Measurements from ENCODE around the gene NUTM2F.
"Not testable (repeated sequence)": the region's sequence is repeated elsewhere in the genome, so short reads cannot be mapped to it uniquely, and the experiment has no call there.

Gene NUTM2F

GRCh38 chr9:94280409-94280989 lies 47.9 kb downstream of the NUTM2F start:
- H3K4me3 ChIP-seq (ENCODE audit: low read depth in 1 of 2, low read length in 2 of 2) = no peak overlapping the region
- H2AFZ ChIP-seq (ENCODE audit: low read depth, low read length) = no peak overlapping the region
- H3K9ac ChIP-seq (ENCODE audit: low read depth, low read length) = no peak overlapping the region
- no peak overlapping the region for H3K4me2 ChIP-seq (ENCODE audit: insufficient read depth, low read length)
- peaks cover 28% of the 10 kb centered on the region for H3K36me3 ChIP-seq (ENCODE audit: insufficient read depth, low read length)
- TF ChIP-seq CTCF (IDR thresholded peaks at IDR 0.05; ENCODE audit: borderline replicate concordance, extremely low read depth, low read length, poor library complexity, severe bottlenecking) = no peak
- no peak for TF ChIP-seq EZH2 (IDR thresholded peaks at IDR 0.05; ENCODE audit: borderline replicate concordance, low read depth, low read length, severe bottlenecking)
- no peak overlapping the region for H3K27ac ChIP-seq (ENCODE audit: low read length)
- no peaks in the 10 kb centered on the region for H3K27me3 ChIP-seq (ENCODE audit: insufficient read depth, low read length, poor library complexity)
- ATAC-seq (ENCODE audit: insufficient read depth, low read depth) (no peak), DNase-seq (no peak)
- H3K79me2 ChIP-seq (ENCODE audit: insufficient read depth, low read length) = no peaks in the 10 kb centered on the region
- H3K9me3 ChIP-seq (ENCODE audit: insufficient read depth, low read length, severe bottlenecking) = peaks cover 10% of the 10 kb centered on the region
- no peaks in the 10 kb centered on the region for H3K4me1 ChIP-seq (ENCODE audit: insufficient read depth, low read length)
- no peaks in the 10 kb centered on the region for H4K20me1 ChIP-seq (ENCODE audit: insufficient read depth, low read length)

DNA sequence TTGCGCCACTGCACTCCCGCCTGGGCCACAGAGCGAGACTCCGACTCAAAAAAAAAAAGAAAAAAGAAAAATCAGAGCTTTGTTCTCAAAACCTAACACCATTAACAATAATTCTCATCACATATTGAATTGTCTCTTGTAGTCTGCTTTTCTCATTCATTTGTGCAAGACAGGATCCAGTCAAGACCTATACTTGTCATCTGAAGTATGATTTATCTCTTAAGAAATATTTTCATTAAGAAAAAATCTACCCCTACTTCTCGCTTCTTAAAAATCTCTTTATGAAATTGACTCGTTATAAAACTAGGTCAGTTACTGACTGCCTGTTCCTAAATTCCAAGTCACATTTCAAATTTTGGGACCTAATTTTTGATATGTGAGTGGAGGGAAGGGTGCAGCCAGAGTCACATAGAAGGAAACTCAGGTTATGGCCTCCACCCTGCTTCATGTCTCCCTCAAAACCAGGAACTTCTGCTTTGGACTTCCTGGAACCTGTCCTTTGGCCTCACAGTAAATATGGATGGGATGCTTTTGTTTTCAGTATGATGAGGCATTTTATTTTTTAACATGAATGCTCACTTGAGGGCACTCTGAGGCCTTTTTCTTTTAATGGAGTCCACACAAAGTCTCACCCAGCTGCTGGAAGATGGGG lies 50.4 kb downstream of the NUTM2F start:
- peaks cover 10% of the 10 kb centered on the region for H3K9me3 ChIP-seq (ENCODE audit: insufficient read depth, low read length, severe bottlenecking)
- no peak overlapping the region for H3K4me2 ChIP-seq (ENCODE audit: insufficient read depth, low read length)
- H3K9ac ChIP-seq (ENCODE audit: low read depth, low read length) = no peak overlapping the region
- ATAC-seq (ENCODE audit: insufficient read depth, low read depth) (no peak), DNase-seq (no peak)
- H2AFZ ChIP-seq (ENCODE audit: low read depth, low read length) = no peak overlapping the region
- peaks cover 28% of the 10 kb centered on the region for H3K36me3 ChIP-seq (ENCODE audit: insufficient read depth, low read length)
- H3K27ac ChIP-seq (ENCODE audit: low read length) = no peak overlapping the region
- H4K20me1 ChIP-seq (ENCODE audit: insufficient read depth, low read length) = no peaks in the 10 kb centered on the region
- no peak for TF ChIP-seq EZH2 (IDR thresholded peaks at IDR 0.05; ENCODE audit: borderline replicate concordance, low read depth, low read length, severe bottlenecking)
- no peaks in the 10 kb centered on the region for H3K27me3 ChIP-seq (ENCODE audit: insufficient read depth, low read length, poor library complexity)
- H3K4me3 ChIP-seq (ENCODE audit: low read depth in 1 of 2, low read length in 2 of 2) = no peak overlapping the region
- no peaks in the 10 kb centered on the region for H3K4me1 ChIP-seq (ENCODE audit: insufficient read depth, low read length)
- peaks cover 4% of the 10 kb centered on the region; the same call in 1 of the 2 replicates for H3K79me2 ChIP-seq (ENCODE audit: insufficient read depth, low read length)

DNA sequence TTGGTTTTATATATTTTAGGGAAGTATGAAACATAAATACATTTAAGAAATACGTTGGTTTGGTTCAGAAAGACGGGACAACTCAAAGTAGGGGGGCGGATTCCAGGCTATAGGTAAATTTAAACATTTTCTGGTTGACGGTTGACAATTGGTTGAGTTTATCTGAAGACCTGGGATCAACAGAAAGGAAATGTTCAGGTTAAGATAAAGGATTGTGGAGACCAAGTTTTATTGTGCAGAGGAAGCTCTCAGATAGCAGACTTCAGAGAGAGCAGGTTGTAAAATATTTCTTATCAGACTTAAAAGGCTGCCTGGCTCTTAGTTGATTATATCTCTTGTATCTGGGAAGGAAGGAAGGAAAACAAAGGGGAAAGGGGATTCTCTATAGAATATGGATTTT lies 51.4 kb downstream of the NUTM2F start:
- not testable (repeated sequence) for H3K27ac ChIP-seq (ENCODE audit: low read length); DNase-seq; ATAC-seq (ENCODE audit: insufficient read depth, low read depth); H3K9ac ChIP-seq (ENCODE audit: low read depth, low read length); H2AFZ ChIP-seq (ENCODE audit: low read depth, low read length); H3K4me1 ChIP-seq (ENCODE audit: insufficient read depth, low read length); H3K79me2 ChIP-seq (ENCODE audit: insufficient read depth, low read length); H3K4me3 ChIP-seq (ENCODE audit: low read depth in 1 of 2, low read length in 2 of 2); H3K4me2 ChIP-seq (ENCODE audit: insufficient read depth, low read length); H4K20me1 ChIP-seq (ENCODE audit: insufficient read depth, low read length); H3K27me3 ChIP-seq (ENCODE audit: insufficient read depth, low read length, poor library complexity)
- H3K9me3 ChIP-seq (ENCODE audit: insufficient read depth, low read length, severe bottlenecking) = peaks cover 10% of the 10 kb centered on the region
- peaks cover 25% of the 10 kb centered on the region for H3K36me3 ChIP-seq (ENCODE audit: insufficient read depth, low read length)

- Histone ChIP-seq H3K36me3 (ENCODE audit: insufficient read depth, low read length) (no peaks in the 10 kb centered on the region), H3K4me1 (ENCODE audit: insufficient read depth, low read length) (no peaks in the 10 kb centered on the region), H3K9me3 (ENCODE audit: insufficient read depth, low read length, severe bottlenecking) (peaks cover 16% of the 10 kb centered on the region), H3K27ac (ENCODE audit: low read length) (no peak overlapping the region), H3K4me3 (ENCODE audit: low read depth in 1 of 2, low read length in 2 of 2) (no peak overlapping the region), H2AFZ (ENCODE audit: low read depth, low read length) (no peak overlapping the region), H3K27me3 (ENCODE audit: insufficient read depth, low read length, poor library complexity) (no peaks in the 10 kb centered on the region), H4K20me1 (ENCODE audit: insufficient read depth, low read length) (no peaks in the 10 kb centered on the region), H3K4me2 (ENCODE audit: insufficient read depth, low read length) (no peak overlapping the region), H3K9ac (ENCODE audit: low read depth, low read length) (no peak overlapping the region), H3K79me2 (ENCODE audit: insufficient read depth, low read length) (peaks cover 9% of the 10 kb centered on the region; the same call in 1 of the 2 replicates)
- ATAC-seq (ENCODE audit: insufficient read depth, low read depth) (no peak), DNase-seq (no peak)
- TF ChIP-seq EZH2 (IDR thresholded peaks at IDR 0.05; ENCODE audit: borderline replicate concordance, low read depth, low read length, severe bottlenecking) (no peak), CTCF (IDR thresholded peaks at IDR 0.05; ENCODE audit: borderline replicate concordance, extremely low read depth, low read length, poor library complexity, severe bottlenecking) (no peak)
These were observed 58.4 kb downstream of the NUTM2F start for GRCh38 chr9:94270009-94270408.
